Endothelial cell of umbilical vein (primary cell): ENCODE measurements around the gene ARHGAP10. TPM values are rescaled to one million over a fixed set of nuclear protein-coding genes. Genes with fewer than 3 reads are reported as not detected.

ENCODE experiments used
- BruUV-seq: library from RNA; stranded (reverse); fragments of 400-500 nt; replicated peaks from 2 replicates; lab custom pipeline; 2021; lab: Mats Ljungman, UMichigan
- CTCF ChIA-PET: fragments of 300-600, 350-600 bp; sonication (Branson Sonifier 250); formaldehyde crosslinking; loops from one replicate; lab custom pipeline; 2021; ENCODE audit warnings: antibody characterized with exemption, inconsistent platforms; lab: Charles Lee
- POLR2A ChIA-PET: fragments of 300-600, 350-600 bp; sonication (Branson Sonifier 250); formaldehyde crosslinking; loops from one replicate; lab custom pipeline; 2021; ENCODE audit warnings: antibody characterized with exemption, inconsistent platforms; lab: Charles Lee
- DNase-seq: peaks from one replicate; pipeline ENCODE4 v3.0.0-alpha.2; 2011; ENCODE audit warnings: low read depth, low spot score
- FAIRE-seq: peaks from 2 replicates; lab custom pipeline; 2011; peaks lifted over from hg19 to GRCh38; lab: Jason Lieb, UNC
- H2AFZ ChIP-seq: 2 replicates; pipeline ENCODE4 v1.6.0; 2012; ENCODE audit warnings: low read depth, low read length, control low read depth, inconsistent platforms
- H3K27ac ChIP-seq: 2 replicates; pipeline ENCODE4 v1.5.1; 2011; ENCODE audit warnings: low read depth, mild to moderate bottlenecking, control low read depth, low read length, moderate library complexity; ENCODE audit not compliant: insufficient read depth
- H3K27me3 ChIP-seq, 2 experiments: 2 replicates each; pipeline versions ENCODE4 v1.6.0 to v1.6.1; 2011; ENCODE audit warnings: low read length in 2 of 2, mixed read lengths in 1 of 2; ENCODE audit not compliant: control insufficient read depth in 2 of 2, insufficient read depth in 2 of 2
- H3K36me3 ChIP-seq, 2 experiments: 2 replicates in 1 of 2; 3 replicates in 1 of 2; pipeline ENCODE4 v1.5.1; 2011; ENCODE audit warnings: low read length in 2 of 2, mild to moderate bottlenecking in 1 of 2, moderate library complexity in 1 of 2; ENCODE audit not compliant: control insufficient read depth in 2 of 2, insufficient read depth in 2 of 2; ENCODE audit errors: extremely low read depth in 1 of 2
- H3K4me1 ChIP-seq: 3 replicates; pipeline ENCODE4 v1.5.1; 2011; ENCODE audit warnings: mild to moderate bottlenecking, low read length; ENCODE audit not compliant: control insufficient read depth, insufficient read depth; ENCODE audit errors: extremely low read depth
- H3K4me2 ChIP-seq: 2 replicates; pipeline ENCODE4 v1.6.1; 2011; ENCODE audit warnings: low read length, control low read depth, mixed read lengths; ENCODE audit not compliant: insufficient read depth
- H3K4me3 ChIP-seq, 3 experiments: fragments of 200-600 bp in 1 of 3; sonication (generic), shearing (Covaris generic) in 1 of 3; replicated peaks in 1 of 3; 2 replicates each; pipeline ENCODE4 v1.5.1; 2011 to 2016; ENCODE audit warnings: control low read depth in 3 of 3, low read length in 3 of 3, mild to moderate bottlenecking in 2 of 3, inconsistent platforms in 1 of 3, low read depth in 1 of 3, moderate library complexity in 1 of 3; ENCODE audit not compliant: insufficient read depth in 1 of 3
- H3K79me2 ChIP-seq: 2 replicates; pipeline ENCODE4 v1.6.0; 2012; ENCODE audit warnings: low read length, inconsistent platforms; ENCODE audit not compliant: control insufficient read depth, insufficient read depth
- H3K9ac ChIP-seq: replicated peaks from 2 replicates; pipeline ENCODE3; 2011; ENCODE audit warnings: low read length, control low read depth; ENCODE audit not compliant: insufficient read depth; ENCODE audit errors: extremely low read depth
- H3K9me1 ChIP-seq: replicated peaks from 3 replicates; pipeline ENCODE4 v1.6.0; 2011; ENCODE audit warnings: mild to moderate bottlenecking, low read length; ENCODE audit not compliant: control insufficient read depth, insufficient read depth; ENCODE audit errors: extremely low read depth
- H3K9me3 ChIP-seq: replicated peaks from 2 replicates; pipeline ENCODE4 v1.5.1; 2012; ENCODE audit warnings: low read length, inconsistent platforms; ENCODE audit not compliant: control insufficient read depth, insufficient read depth
- H4K20me1 ChIP-seq: replicated peaks from 2 replicates; pipeline ENCODE3; 2011; ENCODE audit warnings: mild to moderate bottlenecking, low read length; ENCODE audit not compliant: control insufficient read depth, insufficient read depth; ENCODE audit errors: extremely low read depth
- FOS ChIP-seq: IDR thresholded peaks from 2 replicates; pipeline ENCODE4 v1.6.1; 2011; ENCODE audit warnings: mild to moderate bottlenecking, low read length, moderate library complexity, borderline replicate concordance; ENCODE audit not compliant: insufficient read depth
- GATA2 ChIP-seq: IDR thresholded peaks from 2 replicates; pipeline ENCODE4 v1.7.0; 2011; ENCODE audit warnings: low read depth, mild to moderate bottlenecking, moderate library complexity, mixed read lengths, low read length; ENCODE audit not compliant: insufficient read length, insufficient read depth
- MYC ChIP-seq: IDR thresholded peaks from one replicate; pipeline ENCODE4 v1.6.1; 2011; ENCODE audit warnings: mild to moderate bottlenecking, low read depth, low read length
- POLR2A ChIP-seq: IDR thresholded peaks from 2 replicates; pipeline ENCODE4 v1.6.1; 2012; ENCODE audit warnings: low read depth, mild to moderate bottlenecking, control low read depth, low read length
- POLR2AphosphoS5 ChIP-seq: IDR thresholded peaks from 2 replicates; pipeline ENCODE4 v1.6.1; 2012; ENCODE audit warnings: low read depth, mild to moderate bottlenecking, control low read depth, low read length, moderate library complexity; ENCODE audit not compliant: insufficient read depth
- dilution Hi-C: fragments of 300-500 bp; cut with MboI; formaldehyde crosslinking; loops from one replicate; pipeline ENCODE4 v1.15.0; 2019; ENCODE audit warnings: low sequenced_read_pairs; ENCODE audit not compliant: extremely low pct_ligation_motif_present
- intact Hi-C: fragments of 100-400 bp; cut with micrococcal nuclease; formaldehyde crosslinking; loops from one replicate; pipeline ENCODE4 v1.10.0; 2022
- polyA plus RNA-seq, 4 experiments: library from polyadenylated mRNA; depleted of rRNA in 3 of 4; stranded (reverse) in 3 of 4; unstranded in 1 of 4; fragments of >200 nt; gene quantifications; 2 replicates each; pipeline versions ENCODE4 v1.2.1 to v1.2.3, GENCODE V29; 2011 to 2012; ENCODE audit warnings: missing spikeins in 1 of 4
- total RNA-seq: library from RNA; stranded (reverse); gene quantifications from 2 replicates; pipeline ENCODE4 v1.2.3, GENCODE V29; 2021
- TF ChIP-seq, protein P1 (sequence below), 2 donors: IDR thresholded peaks; 1 replicate in 1 of 2; 2 replicates in 1 of 2; pipeline ENCODE4 v1.5.1; 2011; ENCODE audit warnings: low read length in 2 of 2, mild to moderate bottlenecking in 2 of 2, moderate library complexity in 2 of 2, control low read depth in 1 of 2, inconsistent platforms in 1 of 2, low read depth in 1 of 2; ENCODE audit not compliant: insufficient read depth in 1 of 2; ENCODE audit errors: extremely low read depth in 1 of 2
- TF ChIP-seq, protein P2 (sequence below): IDR thresholded peaks from 2 replicates; pipeline ENCODE4 v1.6.1; 2011; ENCODE audit not compliant: insufficient read depth, insufficient read length

Gene ARHGAP10
- total and polyA plus RNA-seq, 2 donors (not counting 3 experiments of a cell fraction or from before 2014, with no cell fraction given) = 20.4 to 36.7 TPM

DNA sequence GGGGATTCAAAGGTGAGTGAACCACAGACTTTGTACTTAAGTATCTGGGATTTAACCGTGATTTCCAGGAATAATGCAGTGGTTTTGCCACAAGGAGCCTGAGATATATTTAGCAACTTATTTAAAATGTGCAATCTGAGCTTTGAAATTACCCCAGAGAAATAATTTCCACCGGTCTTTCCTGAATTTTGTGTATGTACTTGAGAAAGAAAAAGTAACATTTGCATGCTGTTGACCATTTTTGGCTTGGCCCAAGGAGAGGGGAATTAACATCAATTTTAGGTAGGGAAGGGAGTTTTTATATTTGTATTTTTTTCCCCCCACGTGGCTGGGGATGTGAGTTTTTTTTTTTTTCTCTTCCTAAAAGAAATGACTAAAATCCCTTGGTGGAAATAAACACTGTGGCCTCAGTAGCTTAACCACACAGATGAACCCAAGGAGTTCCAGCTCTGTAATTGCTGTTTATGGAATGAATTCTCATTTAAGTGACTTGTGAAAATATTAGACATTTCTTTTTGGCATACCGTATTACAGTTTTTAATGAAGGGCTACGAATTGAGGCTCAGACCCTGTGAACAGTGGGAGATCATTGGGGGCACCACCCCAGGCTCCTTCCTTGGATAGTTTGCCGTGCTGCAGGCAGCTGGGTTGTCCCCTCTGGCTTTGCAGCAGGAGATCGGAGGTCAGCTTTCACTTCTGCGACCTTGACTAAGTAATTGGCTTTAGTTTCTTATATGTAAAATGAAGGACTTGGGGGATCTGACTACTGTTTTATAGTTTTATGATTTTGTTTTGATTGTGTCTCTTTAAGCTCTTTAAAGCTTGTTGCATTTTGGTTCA, 116.1 kb downstream of the ARHGAP10 start:
- Histone ChIP-seq H3K4me2 (no peak overlapping the region), H3K9me1 (no peaks in the 10 kb centered on the region), H3K27me3 (no peaks in the 10 kb centered on the region), H3K4me3 (no peak overlapping the region), H3K36me3 (no peaks in the 10 kb centered on the region), H3K27ac (no peak overlapping the region), H4K20me1 (no peaks in the 10 kb centered on the region), H3K79me2 (no peaks in the 10 kb centered on the region), H2AFZ (no peak overlapping the region), H3K9ac (no peak overlapping the region), H3K9me3 (no peaks in the 10 kb centered on the region), H3K4me1 (peaks cover 4% of the 10 kb centered on the region)
- no TSS peak for BruUV-seq
- dilution Hi-C loops (no loop called here), intact Hi-C loops (no loop called here)
- no peak for DNase-seq
- FAIRE-seq = no peak
- CTCF ChIA-PET = interaction anchor here (1.2 to 2.4 kb wide), 5 partner anchors 12 to 139 kb away, joined by 3 to 20 read pairs (median 3); no protein-coding TSS in a partner anchor
- POLR2A ChIA-PET = no interaction called here
- TF ChIP-seq MYC = no peak
- TF ChIP-seq, protein P1, sequence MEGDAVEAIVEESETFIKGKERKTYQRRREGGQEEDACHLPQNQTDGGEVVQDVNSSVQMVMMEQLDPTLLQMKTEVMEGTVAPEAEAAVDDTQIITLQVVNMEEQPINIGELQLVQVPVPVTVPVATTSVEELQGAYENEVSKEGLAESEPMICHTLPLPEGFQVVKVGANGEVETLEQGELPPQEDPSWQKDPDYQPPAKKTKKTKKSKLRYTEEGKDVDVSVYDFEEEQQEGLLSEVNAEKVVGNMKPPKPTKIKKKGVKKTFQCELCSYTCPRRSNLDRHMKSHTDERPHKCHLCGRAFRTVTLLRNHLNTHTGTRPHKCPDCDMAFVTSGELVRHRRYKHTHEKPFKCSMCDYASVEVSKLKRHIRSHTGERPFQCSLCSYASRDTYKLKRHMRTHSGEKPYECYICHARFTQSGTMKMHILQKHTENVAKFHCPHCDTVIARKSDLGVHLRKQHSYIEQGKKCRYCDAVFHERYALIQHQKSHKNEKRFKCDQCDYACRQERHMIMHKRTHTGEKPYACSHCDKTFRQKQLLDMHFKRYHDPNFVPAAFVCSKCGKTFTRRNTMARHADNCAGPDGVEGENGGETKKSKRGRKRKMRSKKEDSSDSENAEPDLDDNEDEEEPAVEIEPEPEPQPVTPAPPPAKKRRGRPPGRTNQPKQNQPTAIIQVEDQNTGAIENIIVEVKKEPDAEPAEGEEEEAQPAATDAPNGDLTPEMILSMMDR (IDR thresholded peaks at IDR 0.05; ENCODE audit: extremely low read depth in 1 of 2, insufficient read depth in 1 of 2, low read depth in 1 of 2, low read length in 2 of 2) = no peak
- no peak for TF ChIP-seq POLR2A
- no peak for TF ChIP-seq GATA2
- no peak for TF ChIP-seq POLR2AphosphoS5
- TF ChIP-seq, protein P2, sequence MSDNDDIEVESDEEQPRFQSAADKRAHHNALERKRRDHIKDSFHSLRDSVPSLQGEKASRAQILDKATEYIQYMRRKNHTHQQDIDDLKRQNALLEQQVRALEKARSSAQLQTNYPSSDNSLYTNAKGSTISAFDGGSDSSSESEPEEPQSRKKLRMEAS = no peak
- TF ChIP-seq FOS = no peak
